Loucy (cell line): Measurements from ENCODE around the gene TOX2.

Experiments used
- EZH2phosphoT487 ChIP-seq: fragments of 200-600 bp; IDR thresholded peaks from 2 replicates; pipeline ENCODE4 v1.6.1; 2018; ENCODE audit warnings: antibody characterized with exemption, mild to moderate bottlenecking, moderate library complexity, borderline replicate concordance
- TF ChIP-seq, protein P1 (sequence below): fragments of 200-600 bp; sonication (generic); conservative IDR thresholded peaks from 2 replicates; pipeline ENCODE4 v1.5.1; 2014; ENCODE audit warnings: mild to moderate bottlenecking, antibody characterized with exemption, low read length

GRCh38 chr20:44084891-44085290 is 170.2 kb downstream of the TOX2 start:
- TF ChIP-seq, protein P1, sequence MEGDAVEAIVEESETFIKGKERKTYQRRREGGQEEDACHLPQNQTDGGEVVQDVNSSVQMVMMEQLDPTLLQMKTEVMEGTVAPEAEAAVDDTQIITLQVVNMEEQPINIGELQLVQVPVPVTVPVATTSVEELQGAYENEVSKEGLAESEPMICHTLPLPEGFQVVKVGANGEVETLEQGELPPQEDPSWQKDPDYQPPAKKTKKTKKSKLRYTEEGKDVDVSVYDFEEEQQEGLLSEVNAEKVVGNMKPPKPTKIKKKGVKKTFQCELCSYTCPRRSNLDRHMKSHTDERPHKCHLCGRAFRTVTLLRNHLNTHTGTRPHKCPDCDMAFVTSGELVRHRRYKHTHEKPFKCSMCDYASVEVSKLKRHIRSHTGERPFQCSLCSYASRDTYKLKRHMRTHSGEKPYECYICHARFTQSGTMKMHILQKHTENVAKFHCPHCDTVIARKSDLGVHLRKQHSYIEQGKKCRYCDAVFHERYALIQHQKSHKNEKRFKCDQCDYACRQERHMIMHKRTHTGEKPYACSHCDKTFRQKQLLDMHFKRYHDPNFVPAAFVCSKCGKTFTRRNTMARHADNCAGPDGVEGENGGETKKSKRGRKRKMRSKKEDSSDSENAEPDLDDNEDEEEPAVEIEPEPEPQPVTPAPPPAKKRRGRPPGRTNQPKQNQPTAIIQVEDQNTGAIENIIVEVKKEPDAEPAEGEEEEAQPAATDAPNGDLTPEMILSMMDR = no peak
- no peak for TF ChIP-seq EZH2phosphoT487
